GM12872 (cell line): ENCODE data around the gene CDC26.

Experiments
- CTCF ChIP-seq: IDR thresholded peaks from 3 replicates; pipeline ENCODE4 v1.5.1; 2011; ENCODE audit warnings: low read depth, mild to moderate bottlenecking, low read length, moderate library complexity; ENCODE audit not compliant: insufficient read depth

The CDC26 gene

GRCh38 chr9:113247640-113248039 is 27.7 kb downstream of the CDC26 start:
- TF ChIP-seq CTCF, result no peak

DNA sequence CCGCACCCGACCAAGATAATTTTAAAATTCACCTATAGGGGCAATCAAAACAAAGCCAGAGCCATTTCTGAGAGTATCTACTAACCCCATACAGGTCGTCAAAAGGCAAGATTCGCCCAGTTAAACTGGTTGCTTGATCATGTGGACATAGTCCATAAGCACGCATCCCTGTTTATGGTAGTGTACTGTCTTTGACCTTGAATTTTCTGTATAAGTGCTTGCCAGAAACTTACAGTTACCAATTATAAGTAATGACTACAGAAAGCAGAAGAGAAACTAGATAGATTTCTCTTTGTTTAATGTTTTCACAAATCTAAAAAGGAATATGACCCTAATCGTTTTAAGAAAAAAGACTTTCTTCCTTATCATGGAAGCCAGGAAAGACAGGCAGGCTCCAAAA is 28.4 kb downstream of the CDC26 start:
- no peak for TF ChIP-seq CTCF

- TF ChIP-seq CTCF, result no peak
Observed at GRCh38 chr9:113245894-113246293, 29.5 kb downstream of the CDC26 start.

GRCh38 chr9:113244556-113244955 is 30.8 kb downstream of the CDC26 start:
- no peak for TF ChIP-seq CTCF

DNA sequence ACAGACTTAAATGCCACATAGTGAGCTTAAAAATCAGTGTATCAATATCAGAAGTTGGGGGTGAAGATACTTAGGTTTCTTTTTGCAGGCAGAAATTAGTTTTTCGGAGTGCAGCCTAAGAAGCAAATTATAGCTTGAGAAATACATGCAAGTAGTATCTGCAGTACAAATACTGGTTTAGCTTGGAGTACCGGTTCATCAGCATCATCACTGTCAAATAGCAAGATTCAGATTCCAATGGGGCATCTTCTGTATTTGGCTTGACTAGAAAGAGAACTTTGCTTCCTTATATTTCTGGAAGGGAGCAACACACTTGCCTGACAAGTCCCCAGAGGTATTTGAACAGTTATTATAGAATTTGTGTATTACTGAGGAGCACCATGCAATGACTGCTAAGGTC is 34.2 kb downstream of the CDC26 start:
- TF ChIP-seq CTCF, result no peak

- TF ChIP-seq CTCF, result no peak
Observed at GRCh38 chr9:113238859-113239232, 36.5 kb downstream of the CDC26 start.

GRCh38 chr9:113238202-113238858 is 37.0 kb downstream of the CDC26 start:
- no peak for TF ChIP-seq CTCF

- TF ChIP-seq CTCF, result no peak
Observed at GRCh38 chr9:113237026-113237425, 38.3 kb downstream of the CDC26 start.
